Activated T-cell treated with anti-CD3 and anti-CD28 coated beads for 1 hour (primary cell): Measurements from ENCODE around the gene SPDYC.
A peak's percentile ranks its signal among the peaks of the same experiment; 100 is the strongest.
"Not testable (repeated sequence)": the region's sequence is repeated elsewhere in the genome, so short reads cannot be mapped to it uniquely, and the experiment has no call there.

Experiments
- DNase-seq: peaks from one replicate; pipeline ENCODE4 v3.0.0-alpha.2; 2020; ENCODE audit warnings: low read depth

Gene SPDYC

GRCh38 chr11:65169164-65169641, 830 bp upstream of the SPDYC start:
- DNase-seq: no peak

GRCh38 chr11:65172600-65172999, 2.6 kb downstream of the SPDYC start:
- DNase-seq: no peak

- not testable (repeated sequence) for DNase-seq
These were observed 4.6 kb downstream of the SPDYC start for GRCh38 chr11:65174571-65175010.

GRCh38 chr11:65180877-65181568, 11.0 kb downstream of the SPDYC start:
- peak; percentile 42 for DNase-seq

GRCh38 chr11:65181569-65182257, 11.7 kb downstream of the SPDYC start, which contains the start of gene CAPN1:
Gene CAPN1, plus strand, starts transcription at chr11:65181928. Its CDS starts 774 bp downstream, at chr11:65182702.
- DNase-seq: peak; percentile 54

- DNase-seq: no peak
These were observed 12.5 kb downstream of the SPDYC start for GRCh38 chr11:65182258-65183170.

GRCh38 chr11:65183201-65183891, 13.3 kb downstream of the SPDYC start:
- no peak for DNase-seq

GRCh38 chr11:65184146-65184545, 14.1 kb downstream of the SPDYC start:
- DNase-seq: no peak

- no peak for DNase-seq
These were observed 15.1 kb downstream of the SPDYC start for GRCh38 chr11:65185171-65185570.

GRCh38 chr11:65185869-65186341, 15.9 kb downstream of the SPDYC start:
- no peak for DNase-seq

- DNase-seq: no peak
These were observed 16.7 kb downstream of the SPDYC start for GRCh38 chr11:65186701-65187100.

- DNase-seq: no peak
These were observed 17.2 kb downstream of the SPDYC start for GRCh38 chr11:65187146-65187675.

- DNase-seq: no peak
These were observed 18.0 kb downstream of the SPDYC start for GRCh38 chr11:65187971-65188461.

GRCh38 chr11:65188486-65188885, 18.5 kb downstream of the SPDYC start:
- DNase-seq: no peak

GRCh38 chr11:65189191-65189590, 19.2 kb downstream of the SPDYC start:
- no peak for DNase-seq

- DNase-seq: no peak
These were observed 24.5 kb downstream of the SPDYC start for GRCh38 chr11:65194564-65194963.

- no peak for DNase-seq
These were observed 34.1 kb downstream of the SPDYC start for GRCh38 chr11:65204143-65204542.

GRCh38 chr11:65204646-65205601, 34.9 kb downstream of the SPDYC start:
- peak; percentile 44 for DNase-seq

GRCh38 chr11:65205602-65205967, 35.6 kb downstream of the SPDYC start:
- DNase-seq: no peak

GRCh38 chr11:65206441-65206841, 36.4 kb downstream of the SPDYC start:
- DNase-seq: no peak
